BLaER1 (cell line): Measurements from ENCODE around the gene PLXNA4.

ENCODE experiments used
- H3K27ac ChIP-seq: shearing (Covaris generic); formaldehyde crosslinking; 2 replicates; pipeline ENCODE4 v1.8.1; 2022
- H3K27me3 ChIP-seq: shearing (Covaris generic); formaldehyde crosslinking; 2 replicates; pipeline ENCODE4 v1.8.1; 2022
- H3K36me3 ChIP-seq: shearing (Covaris generic); formaldehyde crosslinking; 2 replicates; pipeline ENCODE4 v1.8.1; 2022
- H3K4me1 ChIP-seq: shearing (Covaris generic); formaldehyde crosslinking; 2 replicates; pipeline ENCODE4 v1.8.1; 2022
- H3K4me2 ChIP-seq: shearing (Covaris generic); formaldehyde crosslinking; 2 replicates; pipeline ENCODE4 v1.8.1; 2022
- H3K4me3 ChIP-seq: shearing (Covaris generic); formaldehyde crosslinking; 2 replicates; pipeline ENCODE4 v1.8.1; 2022
- H3K9ac ChIP-seq: shearing (Covaris generic); formaldehyde crosslinking; 2 replicates; pipeline ENCODE4 v1.8.1; 2022
- H3K9me3 ChIP-seq: shearing (Covaris generic); formaldehyde crosslinking; 2 replicates; pipeline ENCODE4 v1.8.1; 2022
- H4K20me1 ChIP-seq: shearing (Covaris generic); formaldehyde crosslinking; 2 replicates; pipeline ENCODE4 v1.8.1; 2022
- Cebpa-rat ChIP-seq: shearing (Covaris generic); IDR thresholded peaks from 2 replicates; pipeline ENCODE4 v1.8.1; 2022

Gene PLXNA4

GRCh38 chr7:132565885-132566284 lies 10.4 kb downstream of the PLXNA4 start:
- no peak overlapping the region for H3K9ac ChIP-seq
- H3K4me1 ChIP-seq = no peaks in the 10 kb centered on the region
- H3K9me3 ChIP-seq = no peaks in the 10 kb centered on the region
- H3K36me3 ChIP-seq = no peaks in the 10 kb centered on the region
- H4K20me1 ChIP-seq = no peaks in the 10 kb centered on the region
- no peak for TF ChIP-seq Cebpa-rat
- H3K27ac ChIP-seq = no peak overlapping the region
- H3K27me3 ChIP-seq = peaks cover 44% of the 10 kb centered on the region
- no peak overlapping the region for H3K4me2 ChIP-seq
- H3K4me3 ChIP-seq = no peak overlapping the region

GRCh38 chr7:132565441-132565840 lies 10.8 kb downstream of the PLXNA4 start:
- Histone ChIP-seq H3K4me1 (no peaks in the 10 kb centered on the region), H3K27ac (no peak overlapping the region), H3K9ac (no peak overlapping the region), H3K36me3 (no peaks in the 10 kb centered on the region), H4K20me1 (no peaks in the 10 kb centered on the region), H3K9me3 (no peaks in the 10 kb centered on the region), H3K4me3 (no peak overlapping the region), H3K27me3 (peaks cover 49% of the 10 kb centered on the region), H3K4me2 (no peak overlapping the region)
- TF ChIP-seq Cebpa-rat = no peak

- Histone ChIP-seq H3K9ac (no peak overlapping the region), H3K36me3 (no peaks in the 10 kb centered on the region), H3K4me1 (no peaks in the 10 kb centered on the region), H3K4me3 (no peak overlapping the region), H3K27me3 (peaks cover 54% of the 10 kb centered on the region), H3K9me3 (no peaks in the 10 kb centered on the region), H4K20me1 (no peaks in the 10 kb centered on the region), H3K4me2 (no peak overlapping the region), H3K27ac (no peak overlapping the region)
- TF ChIP-seq Cebpa-rat = no peak
These were observed 11.4 kb downstream of the PLXNA4 start for GRCh38 chr7:132564849-132565248.

GRCh38 chr7:132564090-132564489 lies 12.2 kb downstream of the PLXNA4 start:
- H3K36me3 ChIP-seq = no peaks in the 10 kb centered on the region

GRCh38 chr7:132562690-132563089 lies 13.6 kb downstream of the PLXNA4 start:
- Histone ChIP-seq H4K20me1 (no peaks in the 10 kb centered on the region), H3K36me3 (no peaks in the 10 kb centered on the region), H3K27me3 (peaks cover 64% of the 10 kb centered on the region), H3K9ac (no peak overlapping the region), H3K9me3 (no peaks in the 10 kb centered on the region), H3K4me1 (no peaks in the 10 kb centered on the region), H3K4me3 (no peak overlapping the region), H3K4me2 (no peak overlapping the region), H3K27ac (no peak overlapping the region)
- no peak for TF ChIP-seq Cebpa-rat

More at GRCh38 chr7:132564090-132564489, 12.2 kb downstream of the PLXNA4 start:
- Histone ChIP-seq H3K4me3 (no peak overlapping the region), H3K4me1 (no peaks in the 10 kb centered on the region), H3K27ac (no peak overlapping the region), H3K4me2 (no peak overlapping the region), H3K27me3 (peaks cover 62% of the 10 kb centered on the region), H4K20me1 (no peaks in the 10 kb centered on the region), H3K9ac (no peak overlapping the region), H3K9me3 (no peaks in the 10 kb centered on the region)
- TF ChIP-seq Cebpa-rat = no peak

- TF ChIP-seq Cebpa-rat = no peak
- Histone ChIP-seq H3K9me3 (no peaks in the 10 kb centered on the region), H3K4me3 (no peak overlapping the region), H3K4me1 (no peaks in the 10 kb centered on the region), H4K20me1 (no peaks in the 10 kb centered on the region), H3K9ac (no peak overlapping the region), H3K27me3 (peaks cover 64% of the 10 kb centered on the region), H3K4me2 (no peak overlapping the region), H3K36me3 (no peaks in the 10 kb centered on the region), H3K27ac (no peak overlapping the region)
These were observed 14.5 kb downstream of the PLXNA4 start for GRCh38 chr7:132561763-132562162.

GRCh38 chr7:132560825-132561529 lies 15.3 kb downstream of the PLXNA4 start:
- no peak overlapping the region for H3K9ac ChIP-seq
- no peaks in the 10 kb centered on the region for H3K36me3 ChIP-seq
- H3K4me1 ChIP-seq = no peaks in the 10 kb centered on the region
- TF ChIP-seq Cebpa-rat = no peak
- H3K4me2 ChIP-seq = no peak overlapping the region
- no peak overlapping the region for H3K27ac ChIP-seq
- no peak overlapping the region for H3K4me3 ChIP-seq
- peaks cover 64% of the 10 kb centered on the region for H3K27me3 ChIP-seq
- no peaks in the 10 kb centered on the region for H4K20me1 ChIP-seq
- no peaks in the 10 kb centered on the region for H3K9me3 ChIP-seq

GRCh38 chr7:132560105-132560504 lies 16.2 kb downstream of the PLXNA4 start:
- Histone ChIP-seq H3K4me1 (no peaks in the 10 kb centered on the region), H3K36me3 (no peaks in the 10 kb centered on the region), H3K9me3 (no peaks in the 10 kb centered on the region), H4K20me1 (no peaks in the 10 kb centered on the region), H3K4me3 (no peak overlapping the region), H3K4me2 (no peak overlapping the region), H3K27me3 (peaks cover 59% of the 10 kb centered on the region), H3K9ac (no peak overlapping the region), H3K27ac (no peak overlapping the region)
- no peak for TF ChIP-seq Cebpa-rat

GRCh38 chr7:132558815-132559214 lies 17.5 kb downstream of the PLXNA4 start:
- peaks cover 46% of the 10 kb centered on the region for H3K27me3 ChIP-seq
- no peak overlapping the region for H3K4me3 ChIP-seq
- no peak overlapping the region for H3K27ac ChIP-seq
- no peaks in the 10 kb centered on the region for H3K9me3 ChIP-seq
- no peak for TF ChIP-seq Cebpa-rat
- H4K20me1 ChIP-seq = no peaks in the 10 kb centered on the region
- no peaks in the 10 kb centered on the region for H3K4me1 ChIP-seq
- no peaks in the 10 kb centered on the region for H3K36me3 ChIP-seq
- H3K9ac ChIP-seq = no peak overlapping the region
- H3K4me2 ChIP-seq = no peak overlapping the region

GRCh38 chr7:132557489-132558044 lies 18.7 kb downstream of the PLXNA4 start:
- no peaks in the 10 kb centered on the region for H3K4me1 ChIP-seq
- no peak overlapping the region for H3K4me3 ChIP-seq
- 0 out of 2 replicates have a peak overlapping the region, but pooled peaks have one; percentile 10 for H3K4me2 ChIP-seq
- H3K36me3 ChIP-seq = no peaks in the 10 kb centered on the region
- H3K9me3 ChIP-seq = no peaks in the 10 kb centered on the region
- H3K27ac ChIP-seq = no peak overlapping the region
- no peak overlapping the region for H3K9ac ChIP-seq
- H3K27me3 ChIP-seq = peaks cover 36% of the 10 kb centered on the region
- TF ChIP-seq Cebpa-rat = no peak
- no peaks in the 10 kb centered on the region for H4K20me1 ChIP-seq
